Endodermal cell (in vitro differentiated cells): ENCODE measurements around the gene DNAH9. TPM values are rescaled to one million over a fixed set of nuclear protein-coding genes. Genes with fewer than 3 reads are reported as not detected.

ENCODE experiments used
- DNase-seq: peaks from one replicate; pipeline ENCODE4 v3.0.0-alpha.2; 2017
- H3K27ac ChIP-seq: 2 replicates; pipeline ENCODE4 v1.5.1; 2013; ENCODE audit warnings: mild to moderate bottlenecking, low read depth, low read length, moderate library complexity
- H3K27me3 ChIP-seq: 2 replicates; pipeline ENCODE4 v1.6.1; 2013; ENCODE audit warnings: mild to moderate bottlenecking, low read length, moderate library complexity; ENCODE audit not compliant: insufficient read depth, control insufficient read depth, poor library complexity, severe bottlenecking
- H3K36me3 ChIP-seq: 2 replicates; pipeline ENCODE4 v1.7.0; 2013; ENCODE audit warnings: mild to moderate bottlenecking, low read length, moderate library complexity; ENCODE audit not compliant: control insufficient read depth, insufficient read depth
- H3K4me1 ChIP-seq: one replicate; pipeline ENCODE4 v1.7.0; 2013; ENCODE audit warnings: low read length; ENCODE audit not compliant: control insufficient read depth, insufficient read depth
- H3K4me3 ChIP-seq: 2 replicates; pipeline ENCODE4 v1.5.1; 2013; ENCODE audit warnings: mild to moderate bottlenecking, low read length, moderate library complexity
- H3K9ac ChIP-seq: 2 replicates; pipeline ENCODE4 v1.6.1; 2013; ENCODE audit warnings: mild to moderate bottlenecking, low read length, moderate library complexity; ENCODE audit not compliant: poor library complexity, severe bottlenecking; ENCODE audit errors: extremely low read depth
- H3K9me3 ChIP-seq: 2 replicates; pipeline ENCODE4 v1.6.1; 2013; ENCODE audit warnings: mild to moderate bottlenecking, low read length, moderate library complexity; ENCODE audit not compliant: control insufficient read depth
- H3K27ac Mint-ChIP-seq: 2 replicates; pipeline ENCODE4 v1.8.0; 2020; ENCODE audit warnings: mixed read lengths
- H3K27me3 Mint-ChIP-seq: 2 replicates; pipeline ENCODE4 v1.8.0; 2021; ENCODE audit warnings: mild to moderate bottlenecking, mixed read lengths; ENCODE audit not compliant: insufficient read depth
- H3K36me3 Mint-ChIP-seq: 2 replicates; pipeline ENCODE4 v1.8.0; 2020; ENCODE audit warnings: low read depth, mixed read lengths
- H3K4me1 Mint-ChIP-seq: 2 replicates; pipeline ENCODE4 v1.8.0; 2020; ENCODE audit warnings: mixed read lengths
- H3K4me3 Mint-ChIP-seq: 2 replicates; pipeline ENCODE4 v1.8.0; 2020; ENCODE audit warnings: mild to moderate bottlenecking, moderate library complexity, mixed read lengths
- H3K9me3 Mint-ChIP-seq: 2 replicates; pipeline ENCODE4 v1.8.0; 2020; ENCODE audit warnings: mild to moderate bottlenecking, mixed read lengths
- CTCF ChIP-seq: fragments of 200-600 bp; sonication (generic); conservative IDR thresholded peaks from 2 replicates; pipeline ENCODE4 v1.5.0; 2021; ENCODE audit warnings: antibody characterized with exemption, mild to moderate bottlenecking
- WGBS, 2 experiments: methylation state at CpG; one replicate each; pipeline versions ENCODE4 v1.1.5 to v1.1.7; 2013; ENCODE audit warnings: missing lambda C conversion rate in 2 of 2, mixed read lengths in 1 of 2; ENCODE audit not compliant: insufficient coverage in 1 of 2, insufficient read length in 1 of 2; 5-methylcytosine and 5-hydroxymethylcytosine counted together
- total RNA-seq, 2 donors: library from RNA; stranded (reverse); fragmentation: NEBNext Ultra II Directional in 1 of 2; extraction: Animal tissue kit (Norgen Biotek cat#: 25700) in 1 of 2; gene quantifications; 2 replicates in 1 of 2; 3 replicates in 1 of 2; pipeline ENCODE4 v1.2.1, GENCODE V29; 2021

DNAH9 gene
- total RNA-seq, 2 donors from 2014 or later = 0.64 to 1.2 TPM

DNA sequence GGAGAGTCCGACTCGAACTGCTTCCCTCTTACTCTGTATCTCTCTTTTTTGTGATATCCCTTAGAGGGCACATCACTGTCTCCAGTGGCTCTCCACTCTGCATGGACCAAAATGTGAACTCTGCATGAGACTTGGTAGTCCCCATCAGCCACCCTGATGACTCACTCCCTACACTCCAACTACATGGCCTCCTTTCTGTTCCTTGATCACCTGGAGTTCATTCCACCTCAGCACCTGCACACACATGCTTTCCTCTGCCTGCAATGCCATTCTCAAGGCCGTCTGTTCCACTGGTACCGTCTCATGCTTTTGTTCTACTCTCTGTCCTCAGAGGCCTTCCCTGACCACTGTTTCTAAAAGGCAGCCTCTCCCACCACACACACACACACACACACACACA is 109.3 kb downstream of the DNAH9 start:
- peaks cover 12% of the 10 kb centered on the region for H3K4me1 Mint-ChIP-seq

GRCh38 chr17:11712456-11712855 is 114.2 kb downstream of the DNAH9 start:
- Mint-ChIP-seq H3K9me3 (no peaks in the 10 kb centered on the region), H3K27me3 (no peaks in the 10 kb centered on the region), H3K4me3 (no peak overlapping the region), H3K4me1 (peaks cover 14% of the 10 kb centered on the region), H3K36me3 (no peaks in the 10 kb centered on the region), H3K27ac (no peak overlapping the region)
- no peak for DNase-seq
- Histone ChIP-seq H3K27ac (no peak overlapping the region), H3K4me1 (no peaks in the 10 kb centered on the region), H3K9me3 (no peaks in the 10 kb centered on the region), H3K27me3 (no peaks in the 10 kb centered on the region), H3K36me3 (no peaks in the 10 kb centered on the region), H3K9ac (no peak overlapping the region), H3K4me3 (no peak overlapping the region)
- TF ChIP-seq CTCF = no peak
- 93 to 95% methylated on average over 3 of the region's 3 CpGs for WGBS, 2 experiments

More for the DNA sequence above, 109.3 kb downstream of the DNAH9 start:
- no peak for TF ChIP-seq CTCF
- no peaks in the 10 kb centered on the region for H3K36me3 Mint-ChIP-seq
- no peaks in the 10 kb centered on the region for H3K9me3 ChIP-seq
- no peaks in the 10 kb centered on the region for H3K4me1 ChIP-seq
- 90% methylated on average over 3 of the region's 4 CpGs; no CpG with 5 or more reads in 1 of the 2 experiments for WGBS, 2 experiments
- no peak for DNase-seq
- no peaks in the 10 kb centered on the region for H3K27me3 ChIP-seq
- H3K9me3 Mint-ChIP-seq = no peaks in the 10 kb centered on the region
- no peak overlapping the region for H3K27ac Mint-ChIP-seq
- H3K36me3 ChIP-seq = no peaks in the 10 kb centered on the region
- H3K9ac ChIP-seq = no peak overlapping the region
- H3K27me3 Mint-ChIP-seq = no peaks in the 10 kb centered on the region
- no peak overlapping the region for H3K4me3 ChIP-seq
- H3K4me3 Mint-ChIP-seq = no peak overlapping the region
- H3K27ac ChIP-seq = no peak overlapping the region

DNA sequence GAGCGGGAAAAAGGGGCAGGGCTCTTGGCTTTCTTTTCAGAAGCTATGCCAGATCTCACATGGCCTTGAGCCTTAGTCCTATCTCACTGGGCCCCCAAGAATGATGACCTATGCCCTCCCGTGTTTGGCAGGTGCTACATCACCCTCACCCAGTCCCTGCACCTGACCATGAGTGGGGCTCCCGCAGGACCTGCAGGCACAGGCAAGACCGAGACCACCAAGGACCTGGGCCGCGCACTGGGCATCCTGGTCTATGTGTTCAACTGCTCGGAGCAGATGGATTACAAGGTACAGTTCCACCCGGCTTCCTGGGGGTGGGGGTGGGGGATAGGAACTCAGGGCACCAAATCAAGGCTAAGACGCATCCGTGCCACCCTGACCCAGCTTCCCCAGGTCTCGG is 120.9 kb downstream of the DNAH9 start:
- no peak overlapping the region for H3K27ac ChIP-seq
- no peak for DNase-seq
- Mint-ChIP-seq H3K27me3 (no peaks in the 10 kb centered on the region), H3K27ac (no peak overlapping the region), H3K9me3 (no peaks in the 10 kb centered on the region), H3K4me1 (peaks cover 2% of the 10 kb centered on the region), H3K4me3 (no peak overlapping the region), H3K36me3 (no peaks in the 10 kb centered on the region)
- H3K4me3 ChIP-seq = no peak overlapping the region
- no peaks in the 10 kb centered on the region for H3K27me3 ChIP-seq
- no peak for TF ChIP-seq CTCF
- no peak overlapping the region for H3K9ac ChIP-seq
- no peaks in the 10 kb centered on the region for H3K36me3 ChIP-seq
- 94 to 100% methylated on average over 5 to 11 of the region's 11 CpGs for WGBS, 2 experiments
- no peaks in the 10 kb centered on the region for H3K4me1 ChIP-seq
- no peaks in the 10 kb centered on the region for H3K9me3 ChIP-seq
